Activated CD4-positive, alpha-beta T cell treated with anti-CD3 and anti-CD28 coated beads for 48 hours (primary cell): ENCODE results near the gene SERPINA12.
A peak's percentile ranks its signal among the peaks of the same experiment; 100 is the strongest.

ENCODE experiments used
- DNase-seq: peaks from one replicate; pipeline ENCODE4 v3.0.0-alpha.2; 2020

Gene SERPINA12, protein sequence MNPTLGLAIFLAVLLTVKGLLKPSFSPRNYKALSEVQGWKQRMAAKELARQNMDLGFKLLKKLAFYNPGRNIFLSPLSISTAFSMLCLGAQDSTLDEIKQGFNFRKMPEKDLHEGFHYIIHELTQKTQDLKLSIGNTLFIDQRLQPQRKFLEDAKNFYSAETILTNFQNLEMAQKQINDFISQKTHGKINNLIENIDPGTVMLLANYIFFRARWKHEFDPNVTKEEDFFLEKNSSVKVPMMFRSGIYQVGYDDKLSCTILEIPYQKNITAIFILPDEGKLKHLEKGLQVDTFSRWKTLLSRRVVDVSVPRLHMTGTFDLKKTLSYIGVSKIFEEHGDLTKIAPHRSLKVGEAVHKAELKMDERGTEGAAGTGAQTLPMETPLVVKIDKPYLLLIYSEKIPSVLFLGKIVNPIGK

DNA sequence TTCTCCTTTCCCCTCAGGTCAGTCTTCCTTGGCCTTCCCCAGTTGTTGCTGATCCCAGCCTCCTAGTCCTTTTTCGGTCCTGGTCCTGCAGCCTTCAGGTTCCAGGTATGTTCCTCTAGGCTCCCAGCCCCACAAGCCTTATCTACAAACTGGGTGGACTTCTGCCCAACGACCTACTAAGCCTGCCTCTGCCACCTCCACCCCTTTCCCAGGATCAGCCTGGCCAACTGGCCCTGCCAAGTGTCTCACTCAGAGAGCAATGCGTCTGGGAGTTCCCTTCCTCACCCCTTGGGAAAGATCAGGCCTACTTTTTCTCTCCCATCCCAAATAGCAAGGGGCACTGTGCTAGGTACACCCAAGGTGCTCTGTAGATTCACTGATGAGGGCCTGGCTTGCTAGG lies at the start of gene SERPINA12:
TSS of gene SERPINA12 (minus strand) at position 114 of the 400 bp plus-strand sequence. CDS start 11,072 bp downstream, outside the sequence.
- no peak for DNase-seq

DNA sequence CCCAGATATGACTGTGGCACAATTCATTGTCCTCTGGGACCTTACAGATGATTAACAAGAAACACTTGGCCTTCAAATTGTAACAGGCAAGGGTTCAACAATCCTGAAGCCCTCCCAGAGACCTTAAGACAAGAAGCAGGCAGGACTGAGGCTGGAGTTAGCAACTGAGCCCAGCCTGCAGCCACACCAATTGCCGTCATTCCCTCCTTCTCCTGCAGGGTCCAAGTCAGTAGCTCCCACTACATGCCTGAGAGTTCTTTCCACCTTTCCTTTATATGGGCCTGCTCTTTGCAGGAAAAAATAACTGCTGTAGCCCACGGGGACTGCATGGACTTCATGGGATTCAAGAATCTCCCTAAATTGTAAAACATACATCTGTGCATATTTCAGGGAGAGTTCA lies 49.6 kb upstream of the SERPINA12 start:
- DNase-seq, result no peak

DNA sequence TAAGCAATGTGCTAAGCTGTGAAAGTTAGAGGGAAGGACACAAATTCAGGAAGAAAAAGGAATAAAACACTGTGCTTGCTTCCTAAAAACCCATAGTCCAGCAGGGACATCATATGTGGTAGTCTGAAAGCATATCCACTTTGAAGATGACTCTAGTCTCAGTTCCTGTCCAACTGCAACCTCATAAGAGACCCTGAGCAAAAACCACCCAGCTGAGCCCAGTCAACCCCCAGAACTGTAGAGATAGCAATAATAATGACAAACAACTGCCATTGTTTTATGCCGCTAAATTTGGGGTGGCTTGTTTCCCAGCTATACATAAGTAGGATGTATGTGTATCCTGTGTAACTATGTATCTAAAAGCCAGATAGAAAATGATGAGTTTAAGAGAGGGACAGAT lies 48.1 kb upstream of the SERPINA12 start:
- no peak for DNase-seq

GRCh38 chr14:94555991-94556390 lies 46.7 kb upstream of the SERPINA12 start:
- DNase-seq, result no peak

DNA sequence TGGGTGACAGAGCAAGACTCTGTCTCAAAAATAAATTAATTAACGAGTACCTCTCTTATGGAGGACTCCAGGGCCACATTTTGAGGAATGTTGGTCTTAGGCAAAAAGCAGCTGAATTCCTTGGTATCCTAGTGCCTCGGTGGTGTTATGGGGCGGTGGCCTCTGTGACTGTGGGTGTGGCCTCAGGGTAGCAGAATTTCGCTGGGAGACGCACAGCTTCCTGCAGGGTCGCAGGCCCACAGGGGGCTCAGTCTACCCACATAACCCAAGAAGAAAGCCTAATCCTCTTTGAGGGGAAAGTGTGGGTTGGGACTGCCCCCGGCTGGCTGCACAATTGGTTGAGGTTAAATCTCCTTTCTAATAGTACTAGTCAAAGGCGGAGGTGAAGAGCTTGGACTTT lies 40.8 kb upstream of the SERPINA12 start:
- DNase-seq, result no peak

GRCh38 chr14:94548999-94549985 lies 40.0 kb upstream of the SERPINA12 start:
- peak; percentile 77 for DNase-seq

GRCh38 chr14:94548131-94548998 lies 39.1 kb upstream of the SERPINA12 start:
- no peak for DNase-seq

GRCh38 chr14:94547726-94548125 lies 38.5 kb upstream of the SERPINA12 start:
- no peak for DNase-seq

- DNase-seq, result no peak
Measured at GRCh38 chr14:94547151-94547680, 37.9 kb upstream of the SERPINA12 start.

DNA sequence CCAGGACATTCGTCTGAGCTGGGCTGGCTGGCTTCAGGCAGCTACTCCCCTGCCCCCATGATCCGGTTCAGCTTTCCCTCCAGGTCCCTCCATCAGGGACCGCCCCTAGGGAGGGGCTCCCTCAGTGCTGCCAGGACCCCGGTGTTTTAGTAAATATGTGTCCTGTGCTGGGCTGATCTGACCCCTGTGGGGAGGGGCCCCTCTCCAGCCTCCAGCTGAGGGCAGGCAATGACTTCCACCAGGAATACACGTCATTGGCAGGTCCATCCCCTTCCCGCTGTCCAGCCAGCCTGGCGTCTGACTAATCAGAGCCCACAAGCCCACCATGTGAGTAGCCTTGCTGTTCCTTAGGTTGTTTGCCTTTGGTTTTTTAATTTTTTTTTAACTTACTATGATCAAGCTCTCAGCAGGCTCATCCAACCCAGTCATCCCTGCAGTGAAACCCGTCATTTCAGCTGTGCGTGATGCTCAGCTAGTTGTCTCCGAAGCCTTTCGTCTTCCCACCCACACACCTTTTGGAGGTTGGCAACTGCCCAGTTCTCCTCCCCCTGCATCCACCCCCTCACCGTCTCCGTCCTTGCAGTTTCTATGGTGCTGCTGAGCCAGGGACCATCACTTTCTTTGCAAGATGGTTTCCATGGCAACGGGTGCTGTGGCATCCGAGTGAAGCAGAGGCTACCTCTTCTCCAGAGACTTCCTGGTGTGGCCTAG lies 36.0 kb upstream of the SERPINA12 start:
- DNase-seq, result no peak

DNA sequence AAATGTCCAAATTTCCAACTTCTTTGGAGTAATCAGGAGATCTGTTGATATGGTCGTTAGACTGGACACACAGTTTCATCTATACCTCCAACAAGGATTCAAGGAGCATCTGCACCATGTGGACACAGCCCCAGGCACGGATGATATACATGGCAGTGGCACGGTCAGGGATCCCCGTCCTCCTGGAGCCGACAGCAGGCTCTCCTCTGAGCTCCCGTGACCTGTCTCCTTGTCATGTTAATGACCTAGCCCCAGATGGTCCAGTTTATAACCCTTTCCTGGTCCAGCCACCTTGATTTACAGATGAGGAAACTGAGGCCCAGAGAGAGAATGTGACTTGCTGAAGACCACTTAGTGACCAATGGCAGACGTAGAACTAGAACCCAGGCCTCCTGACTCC lies 35.5 kb upstream of the SERPINA12 start:
- DNase-seq, result no peak

GRCh38 chr14:94543449-94544124 lies 34.3 kb upstream of the SERPINA12 start:
- DNase-seq, result no peak

- DNase-seq, result no peak
Measured at GRCh38 chr14:94542811-94543440, 33.7 kb upstream of the SERPINA12 start.

- DNase-seq, result no peak
Measured at GRCh38 chr14:94542111-94542810, 33.0 kb upstream of the SERPINA12 start.

DNA sequence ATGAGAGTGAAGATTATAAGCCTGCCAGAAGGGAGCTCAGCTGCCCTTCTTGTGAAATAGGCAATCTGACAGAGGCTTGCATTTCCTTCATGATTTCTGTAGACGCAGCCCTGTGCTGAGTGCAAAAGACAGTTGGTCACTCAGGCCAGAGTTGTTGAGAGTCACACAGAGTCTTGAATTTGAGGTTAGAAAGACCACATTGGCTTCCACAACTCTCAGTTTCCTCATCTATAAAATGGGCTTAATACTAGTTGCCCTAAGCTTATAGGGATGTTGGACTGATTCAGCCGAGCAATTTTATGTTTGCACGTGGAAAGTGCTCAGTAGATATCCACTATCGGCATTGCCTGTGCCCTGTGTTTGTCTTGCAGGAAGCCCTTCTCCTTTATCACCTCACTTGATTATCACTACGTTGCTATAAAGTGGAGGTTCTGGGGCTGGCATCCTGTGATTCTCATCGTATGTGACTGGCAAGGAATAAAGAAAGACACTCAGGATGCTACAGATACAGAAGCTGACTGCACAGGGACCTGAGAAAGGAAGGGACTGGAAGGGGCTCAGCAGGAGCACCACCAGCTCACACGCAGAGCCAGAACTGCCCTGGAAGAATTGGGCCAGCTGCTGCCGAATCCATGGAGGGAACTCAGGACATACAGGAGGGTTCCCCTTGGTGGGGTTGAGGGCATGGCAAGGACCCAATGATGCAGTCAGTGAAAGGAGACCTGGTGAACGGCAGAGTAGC lies 32.1 kb upstream of the SERPINA12 start:
- no peak for DNase-seq

DNA sequence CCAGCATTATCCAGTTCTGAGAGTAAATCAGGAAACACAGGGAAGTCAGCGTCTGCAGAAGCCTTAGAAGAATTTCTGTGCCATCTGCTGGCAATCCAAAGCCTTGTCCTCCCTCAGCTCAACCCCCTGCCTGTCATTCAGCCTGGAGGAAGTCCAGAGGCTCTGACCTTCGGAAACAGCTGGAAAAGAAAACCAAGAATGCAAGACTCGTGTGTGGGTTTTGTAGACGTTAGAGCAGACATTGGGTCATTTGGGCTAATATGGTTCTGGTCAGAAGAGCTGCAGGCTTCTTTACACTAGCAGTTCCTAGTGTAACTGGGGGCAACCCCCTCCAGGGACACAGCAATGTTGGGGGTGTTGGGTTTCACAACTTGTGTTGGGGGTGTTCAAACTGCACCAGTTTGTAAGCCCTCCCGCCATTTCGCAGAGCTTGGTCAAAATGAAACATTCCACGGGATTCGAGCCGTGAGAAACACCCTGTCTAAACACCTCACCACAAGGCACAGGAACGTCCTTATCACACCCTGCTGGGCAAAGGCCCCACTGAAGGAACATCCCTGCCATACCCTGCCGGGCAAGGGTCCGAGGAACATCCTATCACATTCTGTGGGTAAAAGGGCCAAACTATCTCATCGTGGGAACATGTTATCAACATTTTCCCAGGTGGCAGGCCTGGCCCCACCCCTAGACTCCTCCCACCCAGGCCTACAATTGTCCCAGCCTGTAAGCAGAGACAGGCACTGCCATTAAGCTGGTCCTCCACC lies 30.9 kb upstream of the SERPINA12 start:
- DNase-seq, result no peak

DNA sequence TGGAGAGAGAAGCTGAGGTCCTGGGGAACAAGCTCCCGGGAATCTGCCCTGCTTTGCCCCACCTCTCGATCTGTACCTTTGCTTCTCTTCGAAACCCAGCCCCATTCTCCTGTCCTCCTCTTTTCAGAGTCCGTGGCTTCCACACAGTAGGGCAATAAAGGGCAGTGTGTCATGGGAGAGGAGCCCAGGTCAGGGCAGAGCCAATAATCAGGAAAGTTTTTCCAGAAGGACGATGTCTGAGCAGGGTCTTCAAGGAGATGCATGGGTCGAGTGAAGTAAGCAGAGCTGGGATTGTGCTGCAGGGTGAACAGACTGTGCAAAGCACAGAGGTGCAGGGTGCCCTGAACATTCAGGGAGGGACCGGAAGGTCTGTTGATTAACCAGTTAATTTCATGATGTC lies 29.9 kb upstream of the SERPINA12 start:
- DNase-seq, result no peak

DNA sequence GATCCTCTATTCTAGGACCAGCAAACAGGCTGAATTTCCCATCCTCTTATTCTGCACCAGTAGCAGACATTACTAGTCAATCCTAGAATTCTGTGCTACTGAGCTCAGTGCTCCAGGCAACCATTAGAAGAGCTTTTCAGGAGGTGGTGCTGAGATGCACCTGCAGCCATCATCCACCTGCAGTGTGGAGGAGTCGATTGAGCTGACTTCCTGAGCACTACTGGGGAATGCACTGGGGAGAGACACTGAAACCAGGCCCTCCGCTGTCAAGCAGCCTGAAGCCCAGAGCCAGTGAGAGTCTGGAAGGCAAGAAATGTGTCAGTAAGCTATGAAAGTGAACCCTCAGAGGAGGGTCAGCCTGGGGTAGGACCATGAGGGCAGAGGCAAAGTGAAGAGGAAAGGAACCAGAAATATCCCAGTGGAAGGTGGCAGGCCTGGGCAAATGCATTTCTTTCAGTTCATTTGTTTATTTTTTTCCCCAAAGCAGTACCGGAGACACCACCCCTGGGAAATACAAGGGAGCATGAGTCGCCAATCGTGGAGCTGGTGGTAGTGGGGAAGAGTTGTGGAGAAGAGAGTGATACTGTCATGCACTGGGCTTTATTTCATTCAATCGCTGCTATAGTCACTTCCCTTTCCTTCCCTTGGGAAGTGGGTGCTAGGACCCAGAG lies 28.9 kb upstream of the SERPINA12 start:
- DNase-seq, result no peak
